Stimulated activated CD4-positive, alpha-beta T cell treated with anti-CD3 and anti-CD28 coated beads, Interleukin-1b, Interleukin-23, amount 100 ng/mL, for 24 hours (primary cell): ENCODE measurements around the gene KIF21B.
"Not testable (repeated sequence)": the region's sequence is repeated elsewhere in the genome, so short reads cannot be mapped to it uniquely, and the experiment has no call there.

Experiments
- DNase-seq, 4 experiments: peaks; one replicate each; pipeline ENCODE4 v3.0.0-alpha.2; 2020; ENCODE audit warnings: low read depth in 4 of 4, low spot score in 1 of 4

KIF21B gene

DNA sequence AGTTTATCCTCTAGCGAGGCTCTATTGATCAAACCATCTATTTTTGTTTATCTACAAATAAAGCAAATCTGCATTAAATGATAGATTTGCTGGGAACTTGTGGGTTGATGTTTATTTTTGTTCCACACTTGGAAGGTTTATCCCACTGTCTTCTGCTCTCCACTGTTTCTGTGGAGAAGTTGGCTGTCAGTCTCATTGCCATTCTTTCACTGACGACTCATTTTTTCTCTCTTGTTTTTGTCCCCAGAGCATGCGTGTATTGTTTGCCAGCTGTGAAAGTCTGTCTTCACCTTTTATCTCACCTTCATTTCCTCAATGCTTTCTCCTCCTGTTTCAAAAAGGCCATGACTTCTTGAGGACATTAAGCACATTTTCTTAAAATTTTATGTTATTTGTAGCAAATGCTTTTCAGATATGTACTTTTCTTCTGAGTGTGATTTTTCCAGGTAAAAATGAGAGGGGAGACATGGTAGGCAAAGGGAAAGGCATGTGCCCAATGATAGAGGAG, 76.4 kb downstream of the KIF21B start:
- no peak for DNase-seq

DNA sequence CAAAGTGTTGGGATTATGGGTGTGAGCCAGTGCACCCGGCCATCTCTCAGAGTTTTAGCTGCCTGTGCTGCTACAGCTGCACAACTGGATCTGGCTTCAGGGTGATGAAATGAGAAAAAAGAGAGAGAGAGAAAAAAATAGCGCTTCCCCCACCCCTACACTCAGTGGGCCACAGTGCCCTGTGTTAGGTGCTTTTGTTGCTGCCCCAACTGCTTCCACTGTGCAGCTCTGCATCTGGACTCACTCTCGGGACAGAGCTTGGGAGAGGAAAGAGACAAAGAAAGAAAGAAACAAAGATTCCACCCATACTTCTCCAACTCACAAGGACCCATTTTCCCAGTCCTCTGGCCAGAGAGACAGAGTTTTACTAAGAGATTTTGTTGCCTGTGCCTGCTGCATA, 78.4 kb downstream of the KIF21B start:
- no peak for DNase-seq

DNA sequence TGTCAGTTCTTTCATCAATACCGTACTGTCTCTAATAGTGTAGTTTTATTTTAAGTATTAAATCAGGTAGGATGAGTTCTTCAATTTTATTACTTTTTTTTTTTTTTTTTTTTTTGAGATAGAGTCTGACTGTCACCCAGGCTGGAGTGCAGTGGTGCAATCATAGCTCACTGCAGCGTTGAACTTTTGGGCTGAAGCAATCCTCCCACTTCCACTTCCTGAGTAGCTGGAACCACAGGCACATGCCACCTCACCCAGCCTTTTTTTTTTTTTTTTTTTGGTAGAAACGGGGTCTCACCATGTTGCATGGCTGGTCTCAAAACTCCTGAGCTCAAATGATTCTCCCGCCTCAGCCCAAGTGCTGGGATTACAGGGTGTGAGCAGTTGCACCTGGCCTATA, 84.6 kb downstream of the KIF21B start:
- no peak for DNase-seq

DNA sequence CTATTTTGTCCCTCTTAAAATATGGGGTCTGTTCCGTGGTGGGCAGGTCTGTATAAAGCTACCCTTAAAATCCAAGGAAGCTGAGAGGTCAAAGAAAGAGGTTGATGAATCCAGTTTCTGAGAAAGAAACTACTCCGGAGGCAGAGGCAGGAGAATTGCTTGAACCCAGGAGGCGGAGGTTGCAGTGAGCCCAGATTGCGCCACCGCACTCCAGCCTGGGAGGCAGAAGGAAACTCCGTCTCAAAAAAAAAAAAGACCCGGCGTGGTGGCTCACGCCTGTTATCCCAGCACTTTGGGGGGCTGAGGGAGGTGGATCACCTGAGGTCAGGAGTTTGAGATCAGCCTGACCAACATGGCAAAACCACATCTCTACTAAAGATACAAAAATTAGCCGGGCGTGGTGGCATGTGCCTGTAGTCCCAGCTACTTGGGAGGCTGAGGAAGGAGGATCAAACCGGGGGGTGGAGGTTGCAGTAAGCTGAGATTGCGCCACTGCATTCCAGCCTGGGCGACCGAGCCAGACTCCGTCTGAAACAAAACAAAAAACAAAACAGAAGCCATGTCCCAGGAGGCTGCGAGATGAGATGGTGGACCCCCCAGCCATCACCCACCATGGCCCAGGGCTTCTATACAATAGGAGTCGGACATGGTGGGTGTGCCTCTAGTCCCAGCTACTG, 88.1 kb downstream of the KIF21B start:
- DNase-seq = not testable (repeated sequence)

DNA sequence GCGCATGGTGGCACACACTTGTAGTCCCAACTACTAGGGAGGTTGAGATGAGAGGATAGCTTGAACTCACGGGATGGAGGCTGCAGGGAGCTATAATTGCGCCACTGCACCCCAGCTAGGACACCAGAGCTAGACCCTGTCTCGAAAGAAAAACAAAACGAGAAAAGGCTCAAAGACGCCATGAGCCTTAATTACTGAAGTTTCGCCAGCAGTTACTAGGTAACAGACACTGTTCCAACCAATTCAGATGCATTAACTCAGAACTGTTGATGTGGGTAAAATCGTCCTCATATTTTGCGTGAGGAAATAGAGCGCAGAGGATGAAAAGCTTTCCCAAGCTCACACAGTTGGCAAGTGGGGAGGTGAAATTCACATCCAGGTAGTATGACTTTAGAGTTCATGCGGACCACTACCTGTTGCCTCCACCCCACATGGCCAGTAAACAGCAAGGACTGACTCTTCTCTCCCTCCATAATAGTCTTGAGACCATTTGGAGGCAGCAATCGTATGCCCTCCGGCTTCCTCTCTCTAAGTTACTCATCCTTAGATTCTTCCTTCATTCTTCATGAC, 88.8 kb downstream of the KIF21B start:
- DNase-seq = no peak

DNA sequence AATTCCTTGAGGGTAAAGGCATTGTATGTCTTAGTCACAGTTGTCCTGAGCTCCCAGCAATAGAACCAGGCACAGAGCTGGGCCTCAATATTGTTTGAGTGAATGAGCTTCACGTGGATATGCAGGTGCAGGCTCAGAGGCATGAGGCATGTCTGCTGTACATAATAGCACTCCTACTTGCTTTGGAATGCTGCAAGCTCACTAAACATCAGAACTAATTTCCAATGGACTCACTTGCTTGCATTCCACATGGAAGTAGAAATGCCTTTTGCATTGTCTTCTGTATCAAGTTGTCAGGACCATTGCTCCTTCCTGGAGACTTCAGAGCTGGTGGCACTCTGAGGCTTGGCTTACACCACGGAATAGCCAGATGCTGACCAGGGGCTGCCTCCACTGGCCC, 91.7 kb downstream of the KIF21B start:
- no peak for DNase-seq

DNA sequence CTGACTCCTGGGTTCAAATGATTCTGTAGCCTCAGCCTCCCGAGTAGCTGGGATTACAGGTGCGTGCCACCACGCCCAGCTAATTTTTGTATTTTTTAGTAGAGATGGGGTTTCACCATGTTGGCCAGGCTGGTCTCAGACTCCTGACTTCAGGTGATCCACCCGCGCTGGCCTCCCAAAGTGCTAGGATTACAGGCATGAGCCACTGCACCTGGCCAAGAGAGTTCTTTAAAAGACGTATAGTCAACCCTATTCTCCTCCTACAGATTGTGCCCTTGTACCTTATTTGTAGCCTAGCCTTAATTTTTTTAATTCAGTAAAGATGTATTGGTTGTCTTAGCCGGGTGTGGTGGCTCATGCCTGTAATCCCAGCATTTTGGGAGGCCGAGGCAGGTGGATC, 93.2 kb downstream of the KIF21B start:
- not testable (repeated sequence) for DNase-seq

DNA sequence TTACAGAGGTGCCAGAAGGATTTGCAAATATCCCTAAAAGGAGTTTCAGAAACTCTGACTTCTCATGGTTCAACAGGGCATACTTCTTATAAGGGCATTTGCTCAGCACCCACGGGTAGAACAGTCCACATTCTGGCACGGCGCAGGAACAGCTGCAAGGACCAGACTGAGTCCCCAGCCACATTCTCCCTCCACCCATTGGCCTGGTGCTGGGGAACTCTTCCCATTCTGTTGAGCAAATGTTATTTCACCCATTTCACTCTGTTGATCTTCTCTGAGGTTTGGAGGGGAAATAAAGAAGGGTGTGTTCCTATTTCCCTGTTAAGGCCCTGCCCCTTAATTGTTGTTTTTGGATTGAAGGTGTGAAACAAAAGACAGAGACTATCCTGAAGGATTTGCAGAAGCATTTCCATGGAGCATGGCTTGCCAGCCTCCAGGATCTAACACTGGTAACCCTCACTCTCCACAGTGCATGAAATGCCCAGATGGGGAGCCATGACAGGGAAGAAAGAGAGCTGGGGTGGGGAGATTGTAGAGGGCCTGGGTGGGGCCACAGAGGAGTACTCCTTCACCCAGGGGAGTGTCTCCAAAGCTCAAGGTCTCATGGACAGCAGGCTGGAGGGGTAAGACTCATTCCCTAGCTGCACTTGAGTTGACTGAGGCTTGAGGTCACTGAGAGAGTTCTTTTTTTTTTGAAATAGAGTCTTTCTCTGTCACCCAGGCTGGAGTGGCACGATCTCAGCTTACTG, 93.8 kb downstream of the KIF21B start:
- no peak for DNase-seq

DNA sequence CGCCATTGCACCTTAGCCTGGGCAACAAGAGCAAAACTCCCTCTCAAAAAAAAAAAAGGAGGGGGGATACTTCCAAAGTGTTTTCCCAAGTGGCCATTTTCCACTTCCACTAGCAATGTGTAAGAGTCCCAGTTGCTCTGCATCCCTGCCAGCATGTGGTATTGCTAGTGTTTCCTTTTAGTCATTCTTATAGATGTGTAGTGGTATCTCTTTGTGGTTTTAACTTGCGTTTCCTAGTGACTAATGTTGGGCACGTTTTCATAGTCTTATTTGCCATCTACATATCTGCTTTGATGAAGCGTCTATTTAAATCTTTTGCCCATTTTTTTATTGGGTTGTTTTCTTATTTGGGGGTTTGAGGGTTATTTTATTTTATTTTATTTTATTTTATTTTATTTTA, 97.7 kb downstream of the KIF21B start:
- DNase-seq = peak in 1 of 4 experiments; percentile 13

DNA sequence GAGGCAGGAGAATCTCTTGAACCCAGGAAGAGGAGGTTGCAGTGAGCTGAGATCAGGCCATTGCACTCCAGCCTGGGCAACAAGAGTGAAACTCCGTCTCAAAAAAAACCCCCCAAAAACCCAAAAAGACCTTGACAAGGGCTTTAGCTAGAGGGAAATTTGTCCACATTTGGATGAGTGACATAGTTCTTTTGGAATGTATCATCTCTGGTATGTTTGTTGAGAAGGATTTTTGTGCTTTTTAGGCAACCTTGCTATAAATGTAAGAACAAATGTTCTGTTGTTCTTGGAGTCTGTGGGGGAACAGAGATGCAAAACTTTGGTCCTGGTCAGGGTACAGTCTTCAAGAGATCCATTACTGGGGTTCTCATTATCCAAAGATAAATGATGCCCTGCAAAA, 99.9 kb downstream of the KIF21B start:
- DNase-seq = no peak

DNA sequence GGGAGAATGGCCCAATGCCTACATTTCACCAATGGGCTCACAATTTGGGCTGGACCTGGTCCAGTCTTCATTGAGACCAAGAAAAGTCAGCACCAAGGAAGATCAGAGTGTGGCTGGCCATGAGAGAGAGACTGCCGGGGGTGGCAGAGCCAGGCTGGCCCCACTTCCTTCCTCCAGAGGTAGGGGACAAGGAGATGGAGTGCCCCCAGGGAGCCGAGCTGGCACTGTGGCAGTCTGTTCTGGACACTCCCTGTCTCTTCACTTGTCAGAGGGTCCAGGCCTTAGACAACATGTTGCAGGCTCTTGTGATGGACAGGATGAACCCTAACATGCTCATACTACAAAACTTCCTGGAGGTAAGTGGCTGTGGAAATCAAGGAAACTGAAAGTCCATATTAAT, 101.1 kb downstream of the KIF21B start:
- DNase-seq = no peak

DNA sequence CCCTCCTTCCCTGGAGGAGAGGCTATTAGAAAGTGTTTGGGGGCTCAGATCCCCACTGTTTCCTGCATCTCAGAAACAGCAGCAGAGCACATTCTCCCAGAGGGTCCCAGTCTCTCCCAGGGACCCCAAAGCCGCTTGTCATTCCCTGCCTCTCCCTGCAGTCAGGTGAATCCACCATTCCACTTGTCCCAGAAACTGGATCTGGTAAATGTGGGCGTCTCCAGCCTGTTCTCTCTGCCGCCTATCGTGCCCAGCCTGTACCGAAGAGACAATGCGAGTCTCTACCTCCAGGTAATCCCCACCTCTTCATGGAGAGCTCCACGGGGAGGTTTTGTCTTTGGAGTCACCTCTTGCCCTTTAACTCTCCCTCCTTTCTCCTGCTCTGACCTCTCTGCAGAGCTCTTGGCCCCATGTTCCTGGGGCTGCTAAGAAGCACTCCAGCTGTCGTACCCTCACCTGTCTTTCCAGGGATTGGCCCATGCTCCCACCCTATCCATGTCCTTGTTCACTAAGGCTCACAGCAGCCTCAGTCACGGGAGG, 101.9 kb downstream of the KIF21B start:
- DNase-seq = no peak
